Panc1 (cell line): ENCODE measurements around the gene TEDC2.

Experiments
- CTCF ChIP-seq: fragments of 450-650 bp; IDR thresholded peaks from 2 replicates; pipeline ENCODE4 v1.5.1; 2017; ENCODE audit warnings: mild to moderate bottlenecking
- POLR2AphosphoS5 ChIP-seq: IDR thresholded peaks from 2 replicates; pipeline ENCODE4 v1.6.1; 2012; ENCODE audit warnings: mild to moderate bottlenecking, low read depth, low read length, moderate library complexity
- REST ChIP-seq, 2 experiments: IDR thresholded peaks; 2 replicates each; pipeline ENCODE4 v1.6.1; 2011 to 2012; ENCODE audit warnings: low read depth in 2 of 2, control low read depth in 1 of 2, low read length in 1 of 2, mild to moderate bottlenecking in 1 of 2, moderate library complexity in 1 of 2; ENCODE audit not compliant: insufficient read depth in 1 of 2
- SIN3A ChIP-seq: IDR thresholded peaks from 2 replicates; pipeline ENCODE4 v1.6.1; 2012; ENCODE audit warnings: low read depth, mild to moderate bottlenecking, low read length, moderate library complexity, borderline replicate concordance; ENCODE audit not compliant: insufficient read depth
- TCF7L2 ChIP-seq: IDR thresholded peaks from 2 replicates; pipeline ENCODE4 v1.6.1; 2011; ENCODE audit warnings: mild to moderate bottlenecking, low read depth, low read length, inconsistent platforms

GRCh38 chr16:2471653-2472487, 12.0 kb downstream of the TEDC2 start:
- TF ChIP-seq CTCF, result no peak
- no peak for TF ChIP-seq POLR2AphosphoS5
- TF ChIP-seq REST (IDR thresholded peaks at IDR 0.05; ENCODE audit: insufficient read depth in 1 of 2, low read depth in 2 of 2, low read length in 1 of 2), result no peak
- TF ChIP-seq SIN3A, result no peak
- no peak for TF ChIP-seq TCF7L2
